ENCODE data around the gene IL26.

DNA sequence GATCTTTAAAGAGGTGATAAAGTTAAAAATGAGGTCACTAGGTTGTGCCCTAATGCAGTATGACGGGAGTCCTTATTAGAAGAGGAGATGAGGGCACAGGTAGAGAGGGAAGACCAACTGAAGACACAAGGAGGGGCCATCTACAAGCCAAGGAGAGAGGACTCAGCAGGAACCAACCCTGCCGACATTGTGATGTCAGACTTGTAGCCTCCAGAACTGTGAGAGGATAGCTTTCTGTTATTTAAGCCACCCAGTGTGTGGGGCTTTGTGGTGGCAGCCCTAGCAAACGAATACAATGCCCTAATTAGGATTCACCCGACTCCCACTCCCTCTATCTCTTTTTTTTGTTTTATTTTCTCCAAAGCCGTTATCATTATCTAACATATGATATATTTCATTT is 7.9 kb upstream of the IL26 start:
- TF ChIP-seq, protein P1, sequence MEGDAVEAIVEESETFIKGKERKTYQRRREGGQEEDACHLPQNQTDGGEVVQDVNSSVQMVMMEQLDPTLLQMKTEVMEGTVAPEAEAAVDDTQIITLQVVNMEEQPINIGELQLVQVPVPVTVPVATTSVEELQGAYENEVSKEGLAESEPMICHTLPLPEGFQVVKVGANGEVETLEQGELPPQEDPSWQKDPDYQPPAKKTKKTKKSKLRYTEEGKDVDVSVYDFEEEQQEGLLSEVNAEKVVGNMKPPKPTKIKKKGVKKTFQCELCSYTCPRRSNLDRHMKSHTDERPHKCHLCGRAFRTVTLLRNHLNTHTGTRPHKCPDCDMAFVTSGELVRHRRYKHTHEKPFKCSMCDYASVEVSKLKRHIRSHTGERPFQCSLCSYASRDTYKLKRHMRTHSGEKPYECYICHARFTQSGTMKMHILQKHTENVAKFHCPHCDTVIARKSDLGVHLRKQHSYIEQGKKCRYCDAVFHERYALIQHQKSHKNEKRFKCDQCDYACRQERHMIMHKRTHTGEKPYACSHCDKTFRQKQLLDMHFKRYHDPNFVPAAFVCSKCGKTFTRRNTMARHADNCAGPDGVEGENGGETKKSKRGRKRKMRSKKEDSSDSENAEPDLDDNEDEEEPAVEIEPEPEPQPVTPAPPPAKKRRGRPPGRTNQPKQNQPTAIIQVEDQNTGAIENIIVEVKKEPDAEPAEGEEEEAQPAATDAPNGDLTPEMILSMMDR (IDR thresholded peaks at IDR 0.05) = no peak
- TF ChIP-seq POLR2AphosphoS5 (IDR thresholded peaks at IDR 0.05) (no peak), POLR2A (IDR thresholded peaks at IDR 0.05; ENCODE audit: low read depth) (no peak)

All from esophagus muscularis mucosa (tissue), 3 donors.